AG08395 (cell line): ENCODE data around the gene PRDM16.

Experiments
- DNase-seq: peaks from one replicate; pipeline ENCODE4 v3.0.0; 2012; ENCODE audit warnings: mixed read lengths, low spot score

PRDM16 gene

GRCh38 chr1:3069491-3070308 lies 697 bp downstream of the PRDM16 start:
- DNase-seq = peak; percentile 61

- DNase-seq = no peak
Observed at GRCh38 chr1:3070309-3070643, 1.3 kb downstream of the PRDM16 start.

DNA sequence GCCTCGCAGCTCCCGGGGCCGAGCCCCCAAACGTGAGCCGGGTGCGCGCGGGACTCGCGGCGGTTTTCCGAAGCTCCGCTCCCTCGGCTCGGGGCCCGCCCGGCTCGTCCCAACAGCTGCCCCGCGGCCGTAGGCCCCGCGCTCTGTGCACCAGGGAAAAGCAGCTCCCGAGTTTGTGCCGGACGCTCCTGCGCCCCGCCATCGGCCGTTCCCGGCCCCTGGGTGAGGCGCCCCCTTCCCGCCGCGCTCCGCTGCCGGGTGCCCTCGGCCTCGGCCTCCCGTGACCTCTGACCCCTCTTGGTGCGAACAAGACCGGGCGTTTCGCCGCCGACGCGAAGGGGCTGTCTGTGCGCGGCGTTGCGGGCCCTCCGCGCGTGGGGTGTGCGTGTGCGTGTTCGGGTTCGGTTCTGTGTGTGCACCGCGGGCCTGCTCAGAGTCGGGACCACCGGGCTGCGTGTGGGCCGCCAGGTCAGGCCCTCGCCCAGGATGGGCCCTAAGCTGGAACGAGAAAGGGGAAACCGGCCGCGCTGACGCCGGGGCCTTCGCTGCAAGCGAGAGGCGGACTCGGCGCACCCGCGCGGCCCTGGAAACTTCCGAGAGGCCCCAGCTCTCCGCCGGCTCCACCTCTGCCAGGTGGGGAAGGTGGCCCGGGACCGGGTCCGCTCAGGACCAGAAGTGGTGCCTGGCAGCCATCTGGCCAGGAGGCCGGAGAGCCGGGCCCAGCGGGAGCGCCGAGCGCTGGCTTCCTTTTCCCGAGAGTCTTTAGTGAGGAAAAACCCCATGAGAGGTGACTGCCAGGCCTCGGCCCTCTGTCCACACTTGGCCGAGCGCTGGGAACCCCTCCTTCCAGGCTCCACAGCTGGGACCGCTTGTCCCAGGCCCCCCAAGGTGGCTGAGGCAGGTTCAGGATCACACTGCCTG lies 1.9 kb downstream of the PRDM16 start:
- DNase-seq = no peak

DNA sequence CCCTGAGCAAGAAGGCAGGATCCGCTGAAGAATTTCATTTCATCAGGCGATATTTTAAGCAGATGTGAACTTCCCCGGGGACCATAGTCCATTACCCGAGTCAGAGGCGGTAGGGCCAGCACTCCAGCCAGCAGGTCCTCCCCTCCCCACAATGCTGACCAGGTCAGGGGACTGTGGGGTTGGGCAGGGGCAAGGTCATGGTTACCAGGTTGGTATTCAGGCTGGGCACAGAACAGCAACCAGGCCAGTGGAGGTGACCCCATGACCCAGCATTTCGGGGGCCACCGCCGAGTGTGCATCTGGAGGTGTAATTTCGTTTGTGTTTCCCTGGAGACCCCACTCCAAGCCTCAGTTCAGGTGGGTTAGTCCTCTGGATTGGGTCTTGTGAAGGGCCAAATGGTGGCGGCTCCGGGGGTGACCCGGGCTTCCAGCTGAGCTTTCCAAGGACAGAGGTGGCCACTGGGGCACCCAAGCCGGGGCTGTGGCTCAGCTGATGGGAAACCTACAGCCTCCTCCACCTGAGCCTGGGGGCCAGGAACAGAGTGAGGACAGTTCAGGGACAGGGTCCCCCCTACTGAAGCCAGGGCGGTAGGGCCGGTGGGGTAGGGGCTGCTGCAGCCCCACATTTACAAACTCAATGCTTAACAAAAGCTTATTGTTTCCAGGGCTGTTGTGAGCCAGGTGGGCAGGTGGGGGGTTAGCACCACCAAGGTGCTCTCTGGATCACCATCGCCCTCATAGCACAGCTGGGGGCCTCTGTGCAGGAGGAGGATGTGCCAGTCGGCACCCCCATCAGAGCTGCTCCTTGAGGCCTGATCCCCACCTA lies 2.8 kb downstream of the PRDM16 start:
- DNase-seq = no peak

GRCh38 chr1:3072391-3073185 lies 3.6 kb downstream of the PRDM16 start:
- no peak for DNase-seq

- DNase-seq = no peak
Observed at GRCh38 chr1:3073186-3073488, 4.1 kb downstream of the PRDM16 start.

DNA sequence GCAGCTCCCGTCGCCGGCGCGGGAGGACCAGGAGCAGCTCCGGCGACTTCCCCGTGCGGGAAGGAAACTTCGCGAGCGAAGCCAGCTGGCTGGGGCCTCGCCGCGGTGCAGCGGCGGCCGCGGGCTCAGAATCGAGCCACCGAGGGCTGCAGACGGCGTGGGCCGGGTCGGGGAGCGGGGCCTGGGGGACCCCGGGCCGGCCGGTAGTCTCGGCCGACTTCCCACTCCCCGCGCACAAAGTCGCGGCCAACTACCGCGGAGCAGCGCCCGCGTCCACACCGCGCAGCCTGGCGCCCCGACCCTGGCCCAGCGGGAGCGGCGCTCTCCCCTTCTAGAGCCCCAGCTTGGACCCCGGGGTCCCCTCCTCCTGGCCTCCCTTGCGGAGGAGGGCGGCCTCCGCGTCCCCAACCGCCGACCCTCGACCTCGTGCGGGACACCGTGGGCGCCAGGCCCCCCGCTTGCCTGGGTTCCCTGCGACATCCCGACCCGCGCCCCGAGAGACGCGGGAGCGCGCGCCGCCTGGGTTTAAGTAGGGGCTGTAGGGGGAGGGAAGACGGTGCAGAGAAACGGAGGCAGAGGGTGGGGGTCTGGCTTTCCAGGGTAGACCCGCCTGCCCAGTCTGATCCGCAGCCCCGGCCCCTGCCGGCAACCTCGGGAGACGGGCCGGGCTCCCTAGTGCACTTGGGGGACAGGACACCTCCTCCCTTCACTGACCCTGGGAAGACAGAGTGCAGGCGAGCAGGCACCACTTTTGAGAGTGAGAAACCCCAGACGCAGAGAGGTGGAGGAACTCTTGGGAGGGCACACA lies 4.7 kb downstream of the PRDM16 start:
- DNase-seq = no peak

DNA sequence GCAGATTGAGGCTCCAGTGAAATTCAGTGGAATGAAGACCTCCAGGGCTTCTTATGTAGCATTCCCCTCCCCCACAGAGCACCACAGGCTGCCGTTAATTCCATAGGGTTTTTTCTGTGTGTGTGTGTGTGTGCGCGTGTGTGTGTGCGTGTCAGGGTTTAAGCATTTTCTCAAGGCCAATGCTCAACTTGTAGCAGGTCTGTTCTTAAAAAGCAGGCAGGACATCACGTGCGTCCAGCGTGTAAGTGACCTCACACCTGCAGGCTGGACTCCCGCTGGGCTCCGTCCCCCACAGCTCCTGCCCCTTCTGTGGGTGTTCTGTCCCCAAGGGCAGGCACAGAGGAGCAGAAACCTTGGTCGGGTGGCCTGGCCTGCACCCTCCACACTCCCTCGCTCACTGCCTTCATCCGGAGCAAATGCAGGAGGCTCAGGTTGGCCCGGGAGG lies 5.3 kb downstream of the PRDM16 start:
- DNase-seq = no peak

GRCh38 chr1:3074800-3075199 lies 5.8 kb downstream of the PRDM16 start:
- no peak for DNase-seq

- DNase-seq = no peak
Observed at GRCh38 chr1:3075666-3076362, 6.8 kb downstream of the PRDM16 start.

- DNase-seq = no peak
Observed at GRCh38 chr1:3076363-3076740, 7.3 kb downstream of the PRDM16 start.

DNA sequence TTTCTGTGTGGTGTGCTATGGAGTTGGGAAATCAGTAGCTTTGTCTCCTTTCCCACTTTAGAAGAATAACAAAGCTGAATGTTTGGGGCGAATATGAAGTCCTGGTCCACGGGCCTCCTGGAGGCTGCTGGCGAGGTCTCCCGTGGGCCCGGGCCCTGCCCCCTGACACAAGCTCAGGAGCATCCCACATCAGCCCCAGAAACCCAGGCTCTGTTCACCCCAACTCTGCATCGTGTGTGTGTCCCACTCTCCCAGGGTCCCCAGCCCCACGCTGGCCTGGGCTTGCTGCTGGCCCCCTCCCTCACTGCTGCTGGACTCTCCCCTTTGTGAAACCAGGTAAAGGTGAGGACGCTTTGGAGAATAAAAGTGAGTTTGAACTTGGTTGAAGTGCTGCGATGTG lies 8.1 kb downstream of the PRDM16 start:
- no peak for DNase-seq

DNA sequence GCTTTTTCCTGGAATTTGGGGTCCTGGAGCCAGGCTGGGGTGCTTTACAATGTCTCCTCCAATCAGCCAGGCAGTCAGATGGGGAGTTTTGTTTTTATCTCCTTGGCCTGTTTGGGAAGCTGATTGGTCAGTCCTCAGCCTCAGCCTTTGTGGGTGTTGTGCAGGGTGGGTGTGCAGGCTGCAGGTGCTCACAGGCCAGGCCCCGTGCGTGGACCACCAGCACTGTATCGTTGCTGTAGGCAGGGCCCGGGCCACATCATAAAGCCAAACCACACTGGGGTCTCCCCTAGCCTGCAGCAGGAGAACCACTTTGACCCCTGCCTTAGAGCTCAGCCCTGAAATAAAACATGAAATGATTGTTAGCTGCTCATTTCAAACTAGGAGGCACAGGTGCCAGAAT lies 8.6 kb downstream of the PRDM16 start:
- no peak for DNase-seq

- DNase-seq = no peak
Observed at GRCh38 chr1:3078430-3078861, 9.4 kb downstream of the PRDM16 start.

GRCh38 chr1:3078871-3079270 lies 9.9 kb downstream of the PRDM16 start:
- no peak for DNase-seq

DNA sequence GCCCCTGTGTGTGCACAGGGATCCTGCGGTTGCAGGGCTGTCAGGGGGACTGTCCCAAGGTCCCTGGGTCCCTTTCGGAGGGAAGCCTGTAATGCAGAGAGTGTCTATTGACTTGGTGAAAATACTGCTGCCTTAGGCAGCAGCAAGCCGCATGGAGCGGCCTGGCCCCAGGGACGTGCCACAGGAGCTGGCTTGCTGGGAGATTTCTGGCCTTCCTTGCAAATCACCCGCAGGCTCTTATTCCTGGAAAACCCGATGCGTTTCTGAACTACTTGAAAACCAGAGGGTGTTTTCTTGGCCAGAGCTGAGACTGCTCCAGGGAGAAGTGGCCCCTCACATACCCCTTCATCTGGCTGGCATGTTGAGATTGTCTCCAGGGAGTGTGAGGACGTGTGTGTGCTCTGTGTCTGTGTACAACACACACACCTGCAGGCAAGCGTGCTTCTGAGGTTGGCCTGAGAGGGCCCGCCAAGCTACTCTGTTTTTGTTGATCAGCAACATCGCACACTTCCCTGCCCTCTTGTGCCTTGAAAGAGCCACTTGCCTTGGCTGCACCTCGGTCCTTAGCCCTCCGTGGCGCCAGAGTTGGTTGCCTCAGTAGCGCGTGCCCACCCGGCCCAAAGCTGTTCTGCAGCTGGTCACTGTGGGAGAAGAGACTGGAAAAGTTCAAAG lies 10.5 kb downstream of the PRDM16 start:
- DNase-seq = no peak

DNA sequence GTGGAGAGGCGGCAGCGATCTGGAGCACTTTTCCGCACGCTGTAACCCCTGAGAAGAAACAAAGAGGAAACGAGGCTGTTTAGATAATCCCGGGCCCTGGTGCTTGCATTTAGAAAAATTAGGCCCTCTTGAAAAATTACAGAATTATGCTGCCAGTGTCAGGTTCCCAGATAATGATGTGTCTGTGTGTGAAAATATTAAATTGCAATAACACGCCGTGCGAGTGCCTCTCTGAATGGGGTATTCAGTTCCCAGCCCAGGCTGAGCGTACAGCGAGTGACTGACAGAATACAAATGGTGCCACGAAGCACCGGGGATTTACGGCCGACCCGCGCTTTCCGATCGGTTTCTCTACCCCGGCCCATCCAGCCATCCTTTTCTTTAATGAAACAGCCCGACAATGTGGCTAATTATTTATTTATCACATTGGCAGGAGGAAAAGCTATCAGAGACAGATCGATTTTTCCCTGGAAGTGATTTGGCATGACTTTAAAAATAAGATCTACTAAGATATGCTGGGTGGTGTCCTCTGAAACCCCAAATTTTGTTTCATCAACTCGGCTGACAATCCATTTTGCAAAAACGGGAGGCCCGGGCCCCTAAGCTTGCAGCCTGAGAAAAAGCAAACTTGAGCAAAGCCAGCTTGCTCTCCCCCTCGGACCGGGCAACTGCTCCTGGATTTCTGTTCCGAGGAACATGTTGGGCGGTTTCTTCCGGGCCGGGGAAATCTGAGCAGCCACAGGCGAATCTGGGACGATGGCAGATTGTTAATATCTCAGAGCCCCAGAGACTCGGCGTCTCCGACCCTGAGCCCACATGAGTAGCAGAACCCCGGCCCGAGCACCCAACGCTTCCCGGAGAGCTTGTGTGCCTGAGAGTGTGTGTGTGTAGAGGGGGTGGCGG lies 11.3 kb downstream of the PRDM16 start:
- no peak for DNase-seq

GRCh38 chr1:3081171-3081683 lies 12.2 kb downstream of the PRDM16 start:
- DNase-seq = no peak
